ENCODE results near the gene EFNA4.

Gene EFNA4

GRCh38 chr1:155052439-155053395, 10.8 kb upstream of the EFNA4 start:
- FAIRE-seq: no peak

GRCh38 chr1:155053531-155054105, 9.9 kb upstream of the EFNA4 start:
- no peak for FAIRE-seq

GRCh38 chr1:155057104-155057503, 6.4 kb upstream of the EFNA4 start:
- FAIRE-seq: no peak

GRCh38 chr1:155057788-155058211, 5.7 kb upstream of the EFNA4 start:
- no peak for FAIRE-seq

GRCh38 chr1:155060736-155061135, 2.8 kb upstream of the EFNA4 start:
- no peak for FAIRE-seq

- no peak for FAIRE-seq
Observed at GRCh38 chr1:155061381-155062150, 2.0 kb upstream of the EFNA4 start.

GRCh38 chr1:155062151-155062686, 1.3 kb upstream of the EFNA4 start:
- no peak for FAIRE-seq

GRCh38 chr1:155062702-155063411, 683 bp upstream of the EFNA4 start:
- FAIRE-seq: no peak

- no peak for FAIRE-seq
Observed at GRCh38 chr1:155064111-155064831, 731 bp downstream of the EFNA4 start.

- FAIRE-seq: no peak
Observed at GRCh38 chr1:155064832-155065429, 1.4 kb downstream of the EFNA4 start.

- no peak for FAIRE-seq
Observed at GRCh38 chr1:155066777-155067176, 3.2 kb downstream of the EFNA4 start.

- no peak for FAIRE-seq
Observed at GRCh38 chr1:155068599-155068998, 5.1 kb downstream of the EFNA4 start.

GRCh38 chr1:155069551-155070157, 6.1 kb downstream of the EFNA4 start:
- FAIRE-seq: no peak

GRCh38 chr1:155070158-155070621, 6.7 kb downstream of the EFNA4 start:
- FAIRE-seq: no peak

- FAIRE-seq: no peak
Observed at GRCh38 chr1:155070721-155071569, 7.4 kb downstream of the EFNA4 start.

- no peak for FAIRE-seq
Observed at GRCh38 chr1:155071701-155072100, 8.2 kb downstream of the EFNA4 start.

GRCh38 chr1:155072531-155073289, 9.2 kb downstream of the EFNA4 start:
- FAIRE-seq: no peak

GRCh38 chr1:155073377-155074242, 10.1 kb downstream of the EFNA4 start:
- FAIRE-seq: no peak
